Measurements from ENCODE around the gene CCNT1. TPM values are rescaled to one million over a fixed set of nuclear protein-coding genes. Genes with fewer than 3 reads are reported as not detected.

Gene CCNT1
- total RNA-seq, 4 donors from 2014 or later, result 21.3 to 32.1 (median 24.9) TPM

- H3K9me3 ChIP-seq, result no peaks in the 10 kb centered on the region
- H3K27ac ChIP-seq, result no peak overlapping the region
- no peak overlapping the region for H3K4me3 ChIP-seq
- no peak for DNase-seq (ENCODE audit: low spot score in 2 of 2)
- peaks cover 0 to 4% (median 0%) of the 10 kb centered on the region in 4 donors for H3K4me1 ChIP-seq
- TF ChIP-seq CTCF (IDR thresholded peaks at IDR 0.05), result no peak
- no peak for TF ChIP-seq EP300 (IDR thresholded peaks at IDR 0.05)
- no peak for TF ChIP-seq POLR2A (IDR thresholded peaks at IDR 0.05)
- no peaks in the 10 kb centered on the region for H3K36me3 ChIP-seq
- 43 to 55% methylated on average over 2 of the region's 2 CpGs for WGBS, 2 donors
- no peaks in the 10 kb centered on the region for H3K27me3 ChIP-seq
Observed at GRCh38 chr12:48750769-48751356, 34.4 kb upstream of the CCNT1 start.

DNA sequence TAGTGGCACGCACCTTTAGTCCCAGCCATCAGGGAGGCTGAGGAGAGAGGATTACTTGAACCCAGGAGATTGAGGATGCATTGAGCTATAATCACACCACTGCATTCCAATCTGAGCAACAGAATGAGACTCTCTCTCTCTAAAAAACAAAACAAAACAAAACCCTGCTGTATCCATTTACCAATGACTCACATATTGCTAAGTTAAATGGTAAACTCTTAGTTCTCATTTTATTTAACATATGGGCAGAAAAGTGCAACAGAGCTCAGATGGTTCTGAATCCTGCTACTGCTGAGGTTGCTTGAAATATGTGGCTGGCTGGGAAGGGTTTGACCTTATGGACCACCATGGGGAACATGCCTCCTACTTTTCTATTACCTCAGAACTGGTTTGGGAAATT lies 33.7 kb upstream of the CCNT1 start:
- H3K4me1 ChIP-seq, result peaks cover 0 to 4% (median 0%) of the 10 kb centered on the region in 4 donors
- H3K36me3 ChIP-seq, result no peaks in the 10 kb centered on the region
- H3K27ac ChIP-seq, result no peak overlapping the region
- TF ChIP-seq POLR2A (IDR thresholded peaks at IDR 0.05) (no peak), EP300 (IDR thresholded peaks at IDR 0.05) (no peak), CTCF (IDR thresholded peaks at IDR 0.05) (no peak)
- H3K4me3 ChIP-seq, result no peak overlapping the region
- H3K27me3 ChIP-seq, result no peaks in the 10 kb centered on the region
- 70 to 84% methylated on average over 1 of the region's 1 CpG for WGBS, 2 donors
- H3K9me3 ChIP-seq, result no peaks in the 10 kb centered on the region
- DNase-seq (ENCODE audit: low spot score in 2 of 2), result no peak

GRCh38 chr12:48744251-48745008 lies 27.9 kb upstream of the CCNT1 start:
- Histone ChIP-seq H3K4me1 (no peaks in the 10 kb centered on the region), H3K27me3 (peaks cover 0 to 18% of the 10 kb centered on the region in 2 donors), H3K27ac (no peak overlapping the region), H3K9me3 (no peaks in the 10 kb centered on the region), H3K36me3 (no peaks in the 10 kb centered on the region), H3K4me3 (no peak overlapping the region)
- TF ChIP-seq CTCF (IDR thresholded peaks at IDR 0.05), result no peak
- no peak for TF ChIP-seq POLR2A (IDR thresholded peaks at IDR 0.05)
- TF ChIP-seq EP300 (IDR thresholded peaks at IDR 0.05), result no peak
- WGBS, 2 donors, result 71 to 78% methylated on average over 9 of the region's 9 CpGs
- DNase-seq (ENCODE audit: low spot score in 2 of 2), result no peak

DNA sequence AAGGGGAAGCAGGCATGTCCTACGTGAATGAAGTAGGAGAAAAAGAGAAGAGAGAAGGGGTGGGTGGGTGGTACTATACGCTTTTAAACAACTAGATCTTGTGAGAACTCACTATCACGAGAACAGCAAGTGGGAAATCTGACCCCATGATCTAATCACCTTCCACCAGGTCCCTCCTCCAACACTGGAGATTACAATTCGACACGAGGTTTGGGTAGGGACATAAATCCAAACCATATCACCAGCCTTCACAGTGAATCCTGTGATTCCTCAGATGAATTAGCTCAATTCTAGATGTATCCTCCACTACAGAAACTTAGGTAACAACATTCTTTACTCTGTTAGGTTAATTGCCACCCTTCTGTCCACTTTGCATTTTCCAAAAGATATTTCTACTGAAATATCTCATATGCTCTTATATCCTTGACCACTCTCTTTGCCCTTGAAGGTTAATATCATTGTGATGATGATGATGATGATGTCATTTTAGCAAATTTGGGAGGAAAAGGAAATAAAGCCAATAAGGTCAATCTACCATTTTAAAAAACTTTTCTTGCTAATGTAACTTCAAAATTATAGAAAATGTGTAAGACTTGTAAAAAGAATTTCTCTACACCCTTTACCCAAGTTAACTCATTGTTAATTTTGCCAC lies 23.2 kb upstream of the CCNT1 start:
- Histone ChIP-seq H3K4me1 (no peaks in the 10 kb centered on the region), H3K9me3 (no peaks in the 10 kb centered on the region), H3K27me3 (peaks cover 0 to 18% of the 10 kb centered on the region in 2 donors), H3K4me3 (no peak overlapping the region), H3K27ac (no peak overlapping the region), H3K36me3 (no peaks in the 10 kb centered on the region)
- 43 to 47% methylated on average over 5 of the region's 5 CpGs for WGBS, 2 donors
- TF ChIP-seq EP300 (IDR thresholded peaks at IDR 0.05), result no peak
- no peak for TF ChIP-seq CTCF (IDR thresholded peaks at IDR 0.05)
- TF ChIP-seq POLR2A (IDR thresholded peaks at IDR 0.05), result no peak
- DNase-seq (ENCODE audit: low spot score in 2 of 2), result no peak

- no peak overlapping the region for H3K27ac ChIP-seq
- TF ChIP-seq EP300 (IDR thresholded peaks at IDR 0.05) (no peak), CTCF (IDR thresholded peaks at IDR 0.05) (no peak), POLR2A (IDR thresholded peaks at IDR 0.05) (no peak)
- H3K4me1 ChIP-seq, result no peaks in the 10 kb centered on the region
- peaks cover 0 to 13% of the 10 kb centered on the region in 2 donors for H3K27me3 ChIP-seq
- DNase-seq (ENCODE audit: low spot score in 2 of 2), result no peak
- WGBS, 2 donors, result 48 to 56% methylated on average over 1 of the region's 1 CpG
- no peaks in the 10 kb centered on the region for H3K36me3 ChIP-seq
- H3K9me3 ChIP-seq, result no peaks in the 10 kb centered on the region
- no peak overlapping the region for H3K4me3 ChIP-seq
Observed at GRCh38 chr12:48736456-48736855, 19.9 kb upstream of the CCNT1 start.
